GM21360 (cell line): Measurements from ENCODE around the gene P4HA3.

Source experiments
- ATAC-seq: cut with Tn5 transposase; IDR thresholded peaks from one replicate; pipeline ENCODE4 v1.9.1; 2021; ENCODE audit warnings: mild to moderate bottlenecking, moderate library complexity; ENCODE audit not compliant: unreplicated experiment

P4HA3 gene

DNA sequence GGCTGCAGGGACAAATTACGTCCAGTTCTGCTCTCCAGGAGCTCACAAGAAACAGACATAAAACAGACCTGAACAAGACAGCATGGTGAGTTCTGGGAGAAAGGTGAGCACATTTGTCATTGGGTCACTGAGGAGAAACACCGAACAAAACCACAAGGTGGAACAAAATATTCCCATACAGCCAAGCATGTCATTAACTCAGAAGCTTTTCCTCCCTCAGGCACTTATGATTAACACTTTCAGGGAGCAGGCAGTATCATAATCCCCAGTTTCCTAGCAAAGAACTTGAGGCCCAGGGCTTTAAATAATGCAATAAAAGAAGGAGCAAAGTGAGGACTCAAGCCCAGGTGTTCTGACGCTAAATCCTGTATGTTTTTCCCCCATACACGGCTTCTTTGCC is 43.0 kb downstream of the P4HA3 start:
- ATAC-seq = no peak

DNA sequence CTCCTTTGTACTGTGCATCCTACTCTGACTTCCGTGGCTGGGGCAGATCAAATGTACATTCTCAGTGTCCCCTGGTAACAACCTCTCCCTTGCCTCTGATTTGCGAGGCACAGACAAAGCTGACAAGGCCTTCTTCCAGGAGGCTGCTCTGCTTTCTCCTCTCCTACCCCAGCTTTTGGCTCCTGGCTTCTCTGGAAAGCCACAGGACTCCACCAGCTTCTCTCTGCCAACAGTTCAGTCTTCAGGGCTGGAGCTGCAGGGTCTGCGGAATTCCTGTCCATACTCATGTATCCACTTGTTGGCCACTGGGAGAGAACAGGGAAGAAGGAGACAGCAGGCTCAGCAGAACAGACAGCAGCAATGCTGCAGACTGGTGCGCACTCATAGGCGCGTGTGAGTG is 44.4 kb downstream of the P4HA3 start:
- ATAC-seq = no peak

DNA sequence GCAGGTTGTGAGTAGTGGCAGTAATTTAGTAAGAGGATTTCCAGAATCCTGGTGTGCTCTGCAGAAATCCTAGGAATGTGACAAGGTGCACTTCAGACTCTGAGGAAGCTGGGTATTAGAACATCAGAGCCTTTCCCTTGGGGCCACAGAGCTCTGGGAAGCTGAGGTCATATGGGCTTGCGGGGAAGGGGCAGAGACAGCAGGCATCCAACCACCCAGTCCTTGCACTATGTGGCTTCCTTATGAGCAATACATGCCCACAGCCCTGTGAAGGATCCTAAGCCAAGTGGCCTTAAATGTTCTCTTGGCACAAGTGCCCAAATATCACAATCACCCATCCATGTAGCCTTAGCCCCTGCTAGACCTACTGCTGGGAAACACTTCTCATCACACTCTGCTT is 46.2 kb downstream of the P4HA3 start:
- ATAC-seq = no peak

DNA sequence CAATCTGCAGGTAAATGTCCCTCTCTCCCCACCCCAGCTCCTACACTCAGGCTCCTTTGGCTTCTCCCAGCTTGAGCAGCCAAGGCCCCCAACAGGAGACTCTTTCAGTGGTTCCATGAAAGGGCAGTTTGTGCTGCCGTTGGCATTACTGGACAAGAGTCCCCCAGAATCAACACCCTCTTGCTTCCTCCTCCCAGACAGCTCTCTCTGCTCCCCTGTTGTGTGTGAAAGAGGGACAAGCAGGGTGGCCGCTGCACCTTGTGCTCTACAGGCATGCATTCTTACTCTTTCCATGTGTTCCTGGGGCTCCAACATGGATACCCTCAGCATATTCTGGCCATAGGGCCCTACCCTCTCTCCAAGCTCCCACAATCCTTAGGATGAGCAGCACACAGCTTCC is 48.7 kb downstream of the P4HA3 start:
- no peak for ATAC-seq

DNA sequence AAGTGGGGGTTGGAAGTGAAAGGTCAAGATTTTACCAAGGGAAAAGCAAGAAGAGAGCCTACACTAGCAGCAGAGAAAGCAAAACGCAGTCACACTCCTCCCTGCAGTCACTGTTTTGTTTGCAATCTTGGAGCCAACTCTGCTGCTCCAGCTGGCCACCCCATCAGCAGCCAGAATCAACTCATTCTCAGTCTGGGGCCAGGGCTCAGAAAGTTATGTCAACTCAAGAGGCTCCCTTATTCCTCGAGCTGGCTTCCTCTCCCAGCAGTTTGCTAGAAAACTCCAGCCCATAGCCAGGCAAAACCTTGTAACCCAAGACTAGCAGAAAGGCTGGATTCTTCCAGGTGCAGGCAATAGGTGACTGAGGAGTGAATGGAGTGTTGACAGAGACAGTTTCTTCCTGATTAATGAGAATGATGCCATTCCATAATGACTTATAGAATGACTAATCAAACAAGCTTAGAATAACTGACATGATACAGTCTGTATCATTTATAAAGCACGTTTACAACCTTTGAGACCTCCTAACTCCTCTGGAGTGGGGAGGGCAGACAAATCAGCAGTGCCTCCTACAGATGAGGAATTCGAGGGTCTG is 53.4 kb downstream of the P4HA3 start:
- no peak for ATAC-seq

DNA sequence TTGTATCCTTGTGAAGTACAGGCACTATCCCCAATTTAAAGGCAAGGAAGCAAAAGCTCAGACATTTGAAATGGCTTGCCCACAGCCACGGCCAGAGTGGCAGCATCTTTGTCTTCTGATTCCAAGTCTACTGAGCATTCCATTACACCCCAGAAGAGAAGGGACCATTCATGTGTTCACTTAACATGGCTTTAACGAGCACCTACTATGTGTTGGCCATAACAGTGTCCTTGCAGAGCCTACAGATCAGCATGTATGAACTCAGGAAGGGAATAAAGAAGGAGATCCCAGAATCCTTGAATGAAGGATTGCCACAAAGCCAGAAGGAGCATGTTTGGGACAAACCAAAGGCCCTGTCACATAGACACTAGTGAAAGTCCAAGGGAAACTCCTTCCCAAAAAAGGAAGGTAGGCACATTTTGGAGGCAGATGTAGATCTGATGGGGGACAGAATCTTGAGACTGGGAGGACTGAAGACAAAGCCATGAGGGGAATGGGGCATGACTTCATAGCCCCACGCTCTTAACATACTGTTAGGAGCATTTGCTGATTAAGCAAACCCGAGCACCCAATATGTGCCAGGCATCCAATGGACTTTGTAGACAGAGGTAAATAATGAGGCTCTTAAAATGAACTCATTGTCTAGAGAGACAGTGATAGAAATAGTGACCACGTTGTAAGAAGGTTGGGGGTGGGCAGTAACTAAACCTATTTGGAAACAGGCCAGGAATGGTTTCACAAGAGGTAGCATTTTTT is 54.9 kb downstream of the P4HA3 start:
- no peak for ATAC-seq

DNA sequence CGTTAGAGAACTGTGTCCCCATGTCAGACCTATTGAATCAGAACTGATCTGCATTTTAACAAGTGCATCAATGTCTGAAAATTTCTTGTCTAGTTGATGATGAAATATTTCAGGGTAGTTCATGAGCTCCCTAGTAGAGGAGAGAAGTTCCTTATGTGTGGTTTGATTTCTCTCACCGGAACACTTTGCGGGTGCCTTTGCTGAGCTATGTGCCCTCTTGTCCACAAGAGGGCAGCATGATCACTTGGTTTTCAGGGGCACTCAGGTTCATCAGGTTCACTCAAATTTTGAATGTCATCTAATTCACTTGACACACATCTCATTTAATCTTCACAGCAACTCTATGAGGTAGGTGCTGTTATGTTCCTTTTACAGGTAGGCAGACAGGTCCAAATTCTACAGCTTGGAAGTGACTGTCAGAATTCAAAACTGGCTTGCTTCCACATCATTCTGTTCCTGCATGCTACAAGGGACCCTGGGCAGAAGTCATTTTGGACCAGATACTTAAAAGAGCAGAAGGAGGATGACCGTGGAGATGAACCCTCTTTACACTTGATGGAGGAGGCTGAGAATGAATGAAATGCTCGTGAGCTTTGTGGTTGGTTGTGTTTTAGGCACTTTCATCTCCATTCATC is 55.6 kb downstream of the P4HA3 start:
- ATAC-seq = no peak

DNA sequence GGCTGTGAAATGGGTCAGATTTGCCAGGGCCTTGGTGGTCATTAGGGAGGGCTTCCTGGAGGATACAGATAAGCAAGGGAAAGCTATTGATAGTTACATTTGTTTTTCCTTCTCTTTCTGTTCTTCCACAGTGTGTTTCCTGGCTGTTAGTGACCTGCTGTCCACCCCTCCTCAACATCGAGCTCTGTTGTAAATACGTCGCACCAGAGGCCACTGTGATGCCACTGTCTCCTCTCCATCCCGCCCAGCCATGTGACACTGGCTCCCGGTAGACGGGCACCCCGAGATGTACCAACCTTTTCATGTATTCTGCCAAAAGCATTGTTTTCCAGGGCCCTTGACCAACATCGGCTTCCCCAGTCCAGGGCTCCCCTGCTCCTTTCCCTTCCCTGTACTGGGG is 58.1 kb downstream of the P4HA3 start:
- ATAC-seq = no peak

DNA sequence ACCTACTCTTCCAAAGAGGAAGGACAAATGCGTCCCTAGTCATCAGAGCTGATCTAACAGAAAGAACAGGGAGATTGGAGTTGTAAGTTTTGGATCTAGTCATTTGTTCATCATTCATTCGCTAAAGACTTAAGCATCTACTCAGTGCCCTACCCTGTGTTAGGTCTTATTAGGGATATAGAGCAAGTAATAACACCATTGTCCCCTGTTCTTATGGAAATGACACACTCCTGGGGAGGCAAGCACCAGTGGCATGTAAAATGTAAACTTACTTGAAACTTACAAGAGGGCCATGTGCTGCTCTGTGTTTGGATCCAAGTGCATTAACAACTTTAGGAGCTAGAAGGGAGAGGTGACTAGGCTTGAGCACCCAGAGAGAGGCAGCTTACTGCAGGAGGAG is 61.9 kb downstream of the P4HA3 start:
- ATAC-seq = no peak

DNA sequence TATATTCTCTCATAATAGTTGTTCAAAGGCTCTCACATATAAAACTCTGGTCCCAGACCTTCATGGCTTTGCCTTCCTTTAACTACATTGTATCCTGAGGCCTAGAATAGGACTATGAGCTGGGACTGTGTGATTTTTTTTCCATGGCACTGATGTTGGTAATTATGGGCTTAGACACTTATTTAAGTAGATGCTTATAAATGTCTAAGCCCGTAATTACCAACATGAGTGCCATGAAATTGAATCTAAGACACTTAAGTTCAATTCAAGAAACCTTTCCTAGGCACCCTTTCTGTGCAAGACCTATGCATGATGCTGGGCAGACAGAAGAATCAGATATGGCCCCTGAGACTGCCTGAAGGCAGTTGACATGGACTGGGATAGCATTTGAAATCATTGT is 63.0 kb downstream of the P4HA3 start:
- no peak for ATAC-seq

DNA sequence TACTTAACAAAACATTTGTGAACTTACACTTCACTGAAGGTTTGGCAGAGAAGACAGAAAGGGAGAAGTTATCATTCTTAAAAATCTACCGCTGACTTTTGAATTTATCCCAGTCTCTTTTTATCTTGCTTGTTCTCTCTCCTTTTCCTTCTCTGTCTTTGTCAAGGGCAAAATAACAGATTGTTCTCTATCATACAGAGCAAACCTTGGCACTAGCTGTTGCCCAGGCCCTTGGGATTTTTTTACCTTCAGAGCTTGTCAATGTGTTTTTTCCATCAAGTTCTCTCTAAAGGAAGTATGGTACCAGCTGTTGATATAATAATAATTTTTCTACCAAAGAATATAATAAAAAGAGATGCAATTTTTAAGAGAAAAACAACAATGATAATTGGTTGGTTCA is 73.2 kb downstream of the P4HA3 start:
- no peak for ATAC-seq

DNA sequence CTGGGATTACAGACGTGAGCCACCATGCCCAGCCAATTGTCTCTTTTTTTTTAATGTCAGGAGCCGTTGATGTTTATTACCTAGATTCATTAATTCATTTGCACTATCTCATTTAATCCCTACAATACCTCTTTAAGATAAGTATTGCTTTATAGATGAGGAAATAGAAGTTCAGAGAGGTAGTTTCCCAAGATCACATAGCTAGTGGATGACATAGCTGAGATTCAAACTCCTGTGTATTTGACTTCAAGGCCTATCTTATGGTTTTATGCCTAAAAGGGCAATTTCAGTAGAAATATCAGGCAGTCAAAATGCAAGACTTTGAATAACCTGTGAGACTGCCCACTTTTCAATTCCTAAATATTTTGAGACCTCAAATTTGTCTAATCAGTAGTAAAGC is 73.9 kb downstream of the P4HA3 start:
- ATAC-seq = no peak

DNA sequence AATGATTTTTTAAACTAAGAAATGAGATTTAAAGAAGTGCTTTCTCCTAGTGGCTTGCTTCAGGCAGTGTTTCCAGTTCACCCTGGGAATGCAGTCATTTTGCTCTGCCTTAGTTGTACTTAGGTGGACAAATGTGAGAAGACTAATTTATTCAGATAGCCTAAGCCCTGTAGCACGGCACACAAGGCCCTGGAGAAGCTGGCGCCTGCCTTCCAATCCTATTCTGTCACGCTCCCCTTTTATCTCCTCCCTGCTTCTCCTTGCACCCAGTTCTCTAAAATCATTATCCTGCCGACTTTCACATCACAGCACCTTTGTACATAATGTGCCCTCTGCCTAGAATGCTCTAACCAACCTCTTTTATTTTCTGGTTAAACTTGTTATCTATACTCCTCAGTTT is 76.3 kb downstream of the P4HA3 start:
- ATAC-seq = no peak

DNA sequence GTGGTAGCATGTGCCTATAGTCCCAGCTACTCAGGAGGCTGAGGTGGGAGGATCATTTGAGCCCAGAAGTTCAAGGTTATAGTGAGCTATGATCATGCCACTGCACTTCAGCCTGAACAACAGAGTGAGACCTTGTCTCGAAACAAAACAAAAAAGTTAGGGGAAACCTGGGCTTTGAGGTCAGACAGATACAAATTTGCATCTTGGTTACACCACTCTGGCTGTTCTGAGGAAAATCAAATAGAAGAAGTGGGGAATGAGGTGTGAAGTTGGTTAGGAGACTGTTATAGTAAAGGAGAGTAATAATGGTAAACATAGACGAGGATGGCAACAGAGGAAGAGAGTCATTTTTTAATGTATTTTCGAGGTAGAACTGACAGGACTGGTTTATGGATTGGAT is 77.8 kb downstream of the P4HA3 start:
- ATAC-seq = no peak

DNA sequence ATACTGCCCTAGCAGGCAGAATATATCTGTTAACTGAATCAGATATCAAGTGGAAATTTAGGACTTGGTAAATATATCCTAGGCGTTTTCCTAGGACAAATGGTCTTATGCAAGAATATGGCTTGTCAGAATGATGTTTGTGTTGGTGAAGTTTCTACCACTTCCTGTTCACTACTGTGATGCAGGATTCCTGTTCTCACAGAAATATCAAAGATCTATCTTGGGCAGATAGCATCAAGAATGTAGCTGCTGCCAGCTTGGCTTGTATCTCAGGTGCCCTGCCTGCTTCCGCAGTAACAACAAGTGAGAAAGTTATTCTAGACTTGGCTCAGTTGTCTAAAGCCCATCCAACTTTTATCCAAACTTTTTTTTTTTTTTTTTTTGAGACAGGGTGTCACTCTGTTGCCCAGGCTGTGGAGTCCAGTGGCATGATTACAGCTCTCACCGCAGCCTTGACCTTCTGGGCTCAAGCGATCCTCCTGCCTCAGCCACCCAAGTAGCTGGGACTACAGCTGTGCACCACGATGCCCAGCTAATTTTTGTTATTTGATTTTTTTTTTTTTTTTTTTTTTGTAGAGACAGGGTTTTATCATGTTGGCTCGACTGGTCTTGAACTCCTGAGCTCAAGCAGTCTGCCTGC is 79.0 kb downstream of the P4HA3 start:
- no peak for ATAC-seq

DNA sequence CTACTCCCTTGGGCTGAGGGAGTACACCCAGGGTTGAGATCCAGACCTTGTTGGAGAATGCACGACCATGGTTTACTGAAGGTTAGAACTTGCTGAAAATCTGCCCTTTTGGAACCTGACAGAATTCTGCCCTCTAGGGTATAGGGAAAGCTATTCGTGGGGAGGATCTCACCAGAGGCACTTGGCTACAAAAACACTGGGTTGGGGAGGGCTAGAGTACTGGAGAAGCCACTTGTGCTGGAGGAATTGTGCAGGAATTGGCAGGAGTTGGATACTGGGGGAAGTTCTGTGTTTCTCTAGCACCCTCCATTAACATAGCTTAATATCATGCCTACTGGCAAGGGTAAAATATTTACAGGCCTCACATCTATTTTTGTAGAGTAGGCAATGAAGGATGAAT is 84.5 kb downstream of the P4HA3 start:
- no peak for ATAC-seq

DNA sequence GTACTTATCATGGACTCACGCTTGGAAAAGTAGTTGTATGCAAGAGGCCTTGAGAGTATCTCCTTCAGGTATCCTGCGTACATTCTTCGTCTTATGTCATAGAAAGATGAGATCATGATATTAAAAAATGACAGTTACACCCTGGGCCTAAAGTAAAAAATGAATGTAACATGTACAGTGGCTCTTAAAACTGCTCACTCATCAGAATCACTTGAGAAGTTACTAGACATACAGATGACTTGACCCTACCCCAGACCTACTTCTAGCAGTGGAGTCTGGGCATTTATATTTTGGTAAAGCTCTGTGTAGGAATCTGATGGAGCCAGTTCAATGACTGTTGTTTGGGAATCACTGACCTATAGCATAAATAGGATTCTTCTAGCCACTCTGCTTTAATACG is 85.9 kb downstream of the P4HA3 start:
- no peak for ATAC-seq

DNA sequence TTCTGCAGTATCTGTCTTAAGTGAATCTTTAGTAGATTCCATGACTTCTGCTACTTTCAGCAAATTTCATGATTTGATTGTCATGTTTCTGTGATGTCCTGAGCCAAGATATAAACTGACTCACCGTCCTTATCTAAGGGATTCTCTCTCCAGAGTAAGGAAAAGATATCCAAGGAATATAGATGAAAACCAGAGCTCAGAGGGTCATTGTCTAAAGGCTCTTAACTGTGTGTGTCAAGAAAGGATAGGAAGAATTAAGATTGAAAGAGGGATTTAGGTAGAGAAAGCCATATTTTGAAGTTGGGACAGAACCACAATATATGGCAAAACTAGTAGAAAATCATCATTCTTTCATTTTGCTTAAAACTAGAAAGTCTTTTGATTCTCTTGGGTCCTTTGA is 89.6 kb downstream of the P4HA3 start:
- no peak for ATAC-seq

DNA sequence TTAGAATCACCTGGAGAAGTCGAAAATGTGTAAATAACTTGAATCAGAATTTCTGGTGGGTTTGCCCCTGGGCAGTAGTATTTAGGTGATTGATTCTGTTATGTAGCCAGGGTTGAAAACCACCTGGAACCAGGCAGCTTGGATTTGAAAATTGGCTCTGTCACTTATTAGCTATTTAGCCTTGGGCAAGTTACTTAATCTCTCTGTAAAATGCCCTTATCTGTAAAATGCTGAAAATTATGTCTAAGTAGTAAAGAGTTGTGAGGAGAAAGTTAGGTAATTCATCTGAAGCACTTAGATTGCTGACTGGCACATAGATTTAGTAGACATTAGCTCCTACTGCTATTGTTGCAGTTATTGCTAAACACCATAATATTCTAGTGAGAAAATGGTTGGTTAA is 91.1 kb downstream of the P4HA3 start:
- no peak for ATAC-seq
